ENCODE measurements around the gene TEX2.

- TF ChIP-seq CTCF (IDR thresholded peaks at IDR 0.05) (no peak), POLR2AphosphoS5 (IDR thresholded peaks at IDR 0.05) (no peak), POLR2A (IDR thresholded peaks at IDR 0.05) (no peak), EP300 (IDR thresholded peaks at IDR 0.05) (no peak)
Measured at GRCh38 chr17:64209983-64210382, 53.1 kb downstream of the TEX2 start.

Data from sigmoid colon (tissue), 4 donors.